PFSK-1 (cell line): ENCODE results near the gene NT5M.

ENCODE experiments used
- FOXP2 ChIP-seq: optimal IDR thresholded peaks from 2 replicates; pipeline ENCODE3; 2011; ENCODE audit warnings: borderline replicate concordance, control low read depth, inconsistent platforms; ENCODE audit not compliant: insufficient read depth; ENCODE audit errors: extremely low read length, extremely low read depth
- POLR2AphosphoS5 ChIP-seq: IDR thresholded peaks from 2 replicates; pipeline ENCODE4 v1.6.1; 2012; ENCODE audit warnings: low read depth, mild to moderate bottlenecking, control low read depth, low read length, moderate library complexity
- REST ChIP-seq, 2 experiments: IDR thresholded peaks; 2 replicates each; pipeline versions ENCODE4 v1.6.1 to v1.8.0; 2011 to 2012; ENCODE audit warnings: low read depth in 2 of 2, low read length in 2 of 2, control low read depth in 1 of 2, inconsistent platforms in 1 of 2, mild to moderate bottlenecking in 1 of 2, moderate library complexity in 1 of 2; ENCODE audit not compliant: insufficient read depth in 1 of 2
- SIN3A ChIP-seq: IDR thresholded peaks from 2 replicates; pipeline ENCODE4 v1.6.1; 2012; ENCODE audit warnings: mild to moderate bottlenecking, low read length, moderate library complexity, borderline replicate concordance; ENCODE audit not compliant: insufficient read depth
- TAF1 ChIP-seq: IDR thresholded peaks from 2 replicates; pipeline ENCODE4 v1.6.1; 2012; ENCODE audit warnings: low read length, control low read depth, borderline replicate concordance; ENCODE audit not compliant: insufficient read depth

- TF ChIP-seq POLR2AphosphoS5, result no peak
- TF ChIP-seq TAF1, result no peak
- no peak for TF ChIP-seq REST (IDR thresholded peaks at IDR 0.05; ENCODE audit: insufficient read depth in 1 of 2, low read depth in 2 of 2, low read length in 2 of 2)
- TF ChIP-seq SIN3A, result no peak
- TF ChIP-seq FOXP2, result no peak
Observed at GRCh38 chr17:17355426-17355825, 52.3 kb downstream of the NT5M start.
